SJSA1 (cell line): Measurements from ENCODE around the gene UGT1A8. TPM values are rescaled to one million over a fixed set of nuclear protein-coding genes. Genes with fewer than 3 reads are reported as not detected.
"Not testable (repeated sequence)": the region's sequence is repeated elsewhere in the genome, so short reads cannot be mapped to it uniquely, and the experiment has no call there.

Experiments used
- DNase-seq, 2 experiments: peaks; one replicate each; pipeline ENCODE4 v3.0.0-alpha.2; 2015 to 2020; ENCODE audit warnings: low spot score in 2 of 2, low read depth in 1 of 2
- H3K27ac ChIP-seq: fragments of 250-450 bp; sonication (Bioruptor Pico); 2 replicates; pipeline ENCODE4 v1.5.1; 2020; ENCODE audit warnings: mild to moderate bottlenecking, moderate library complexity
- H3K27me3 ChIP-seq: fragments of 250-450 bp; sonication (Bioruptor Pico); replicated peaks from 2 replicates; pipeline ENCODE4 v1.5.1; 2020; ENCODE audit warnings: mild to moderate bottlenecking, moderate library complexity
- H3K36me3 ChIP-seq: fragments of 250-450 bp; sonication (Bioruptor Pico); 2 replicates; pipeline ENCODE4 v1.5.1; 2020; ENCODE audit warnings: mild to moderate bottlenecking
- H3K4me1 ChIP-seq: fragments of 250-450 bp; sonication (Bioruptor Pico); replicated peaks from 2 replicates; pipeline ENCODE4 v1.6.1; 2021; ENCODE audit warnings: mild to moderate bottlenecking
- H3K4me3 ChIP-seq: fragments of 250-450 bp; sonication (Bioruptor Pico); 2 replicates; pipeline ENCODE4 v1.5.1; 2020; ENCODE audit warnings: mild to moderate bottlenecking
- H3K9me3 ChIP-seq: fragments of 250-450 bp; sonication (Bioruptor Pico); replicated peaks from 2 replicates; pipeline ENCODE4 v1.5.1; 2020; ENCODE audit warnings: mild to moderate bottlenecking
- total RNA-seq: library from RNA; depleted of rRNA; stranded (reverse); fragments of >200 nt; shearing (Covaris generic); gene quantifications from 2 replicates; pipeline ENCODE4 v1.2.3, GENCODE V29; 2014

UGT1A8 gene
- total RNA-seq, 1 experiment from 2014 or later = not detected

DNA sequence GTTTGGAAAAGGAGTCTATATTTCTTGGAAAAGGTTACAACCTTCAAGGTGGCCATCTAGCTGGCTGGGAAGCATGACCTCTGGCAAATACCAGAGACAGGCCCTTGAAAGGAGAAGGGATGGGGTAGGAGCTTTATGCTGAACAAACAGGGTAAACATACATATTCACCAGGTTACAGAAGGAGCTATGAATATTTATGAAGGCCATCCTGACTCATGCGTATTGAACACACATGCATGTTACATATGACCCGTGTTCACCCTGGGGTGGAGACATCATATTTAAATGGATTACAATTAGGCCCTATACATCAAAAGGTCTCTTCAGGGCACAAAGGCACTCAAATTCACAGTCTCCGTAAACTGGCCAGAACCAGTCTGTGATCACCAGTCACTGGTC is 38.5 kb downstream of the UGT1A8 start:
- H3K36me3 ChIP-seq, H3K4me3 ChIP-seq, DNase-seq, H3K4me1 ChIP-seq, H3K9me3 ChIP-seq, H3K27ac ChIP-seq: not testable (repeated sequence)
- H3K27me3 ChIP-seq = peaks cover 11% of the 10 kb centered on the region

DNA sequence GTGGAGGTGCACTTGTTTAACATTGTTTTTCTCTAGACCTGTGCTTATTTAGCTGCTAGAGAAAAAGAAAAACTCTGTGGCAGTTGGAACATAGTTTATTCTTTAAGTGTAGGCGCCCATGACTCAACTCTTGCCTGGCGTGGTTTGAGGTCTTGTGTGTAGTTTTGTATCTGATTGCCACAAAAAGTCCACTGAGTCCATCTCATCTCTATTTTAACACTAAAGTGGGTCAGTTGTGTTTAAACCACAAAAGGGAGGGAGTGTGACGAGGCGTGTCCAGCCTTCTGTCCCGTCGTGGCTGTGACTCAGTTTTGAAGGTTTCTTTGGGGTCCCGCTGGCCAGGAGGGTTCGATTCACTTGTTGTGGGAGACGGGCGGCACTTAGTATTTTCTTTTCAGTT is 39.0 kb downstream of the UGT1A8 start:
- peaks cover 13% of the 10 kb centered on the region for H3K27me3 ChIP-seq
- H3K4me1 ChIP-seq = no peaks in the 10 kb centered on the region

DNA sequence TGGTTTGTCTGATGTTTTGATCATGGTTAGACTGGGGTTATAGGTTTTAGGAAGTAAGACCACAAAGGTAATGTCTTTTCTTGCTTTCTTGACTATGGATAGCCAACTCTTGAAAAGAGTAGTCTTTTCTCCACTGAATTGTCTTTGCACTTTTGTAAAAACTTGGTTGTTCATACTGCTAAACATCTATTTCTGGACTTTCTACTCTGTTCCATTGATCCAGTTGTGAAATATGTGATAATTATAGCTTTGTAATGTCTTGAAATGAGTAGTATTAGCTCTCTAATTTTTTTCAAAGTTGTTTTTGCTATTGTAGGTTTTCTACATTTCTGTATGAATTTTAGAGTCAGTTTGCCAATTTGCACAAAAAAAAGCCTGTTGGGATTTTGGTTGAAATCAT is 41.2 kb downstream of the UGT1A8 start:
- Histone ChIP-seq H3K4me1 (no peaks in the 10 kb centered on the region), H3K27me3 (peaks cover 13% of the 10 kb centered on the region), H3K4me3 (no peak overlapping the region), H3K36me3 (no peaks in the 10 kb centered on the region), H3K27ac (no peak overlapping the region), H3K9me3 (no peaks in the 10 kb centered on the region)
- DNase-seq = no peak

More for the DNA sequence above, 39.0 kb downstream of the UGT1A8 start:
- no peaks in the 10 kb centered on the region for H3K9me3 ChIP-seq
- no peaks in the 10 kb centered on the region for H3K36me3 ChIP-seq
- no peak overlapping the region for H3K4me3 ChIP-seq
- DNase-seq = no peak
- H3K27ac ChIP-seq = no peak overlapping the region

DNA sequence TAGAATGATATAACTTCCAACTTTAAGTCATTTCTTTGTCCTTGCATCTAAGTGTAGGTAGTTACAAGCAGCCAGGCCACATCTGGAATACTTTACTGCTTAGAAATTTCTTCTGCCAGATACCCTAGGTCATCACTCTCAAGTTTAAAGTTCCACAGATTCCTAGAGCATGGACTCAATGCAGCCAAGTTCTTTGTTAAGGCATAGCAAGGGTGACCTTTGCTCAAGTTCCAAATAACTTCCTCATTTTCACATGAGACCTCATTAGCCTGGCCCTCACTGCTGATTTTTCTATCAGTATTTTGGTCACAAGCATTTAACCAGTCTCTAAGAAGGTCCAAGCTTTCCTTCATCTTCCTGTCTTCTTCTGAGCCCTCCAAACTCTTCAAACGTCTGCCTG is 46.5 kb downstream of the UGT1A8 start:
- H3K4me1 ChIP-seq = no peaks in the 10 kb centered on the region
- no peak overlapping the region for H3K27ac ChIP-seq

DNA sequence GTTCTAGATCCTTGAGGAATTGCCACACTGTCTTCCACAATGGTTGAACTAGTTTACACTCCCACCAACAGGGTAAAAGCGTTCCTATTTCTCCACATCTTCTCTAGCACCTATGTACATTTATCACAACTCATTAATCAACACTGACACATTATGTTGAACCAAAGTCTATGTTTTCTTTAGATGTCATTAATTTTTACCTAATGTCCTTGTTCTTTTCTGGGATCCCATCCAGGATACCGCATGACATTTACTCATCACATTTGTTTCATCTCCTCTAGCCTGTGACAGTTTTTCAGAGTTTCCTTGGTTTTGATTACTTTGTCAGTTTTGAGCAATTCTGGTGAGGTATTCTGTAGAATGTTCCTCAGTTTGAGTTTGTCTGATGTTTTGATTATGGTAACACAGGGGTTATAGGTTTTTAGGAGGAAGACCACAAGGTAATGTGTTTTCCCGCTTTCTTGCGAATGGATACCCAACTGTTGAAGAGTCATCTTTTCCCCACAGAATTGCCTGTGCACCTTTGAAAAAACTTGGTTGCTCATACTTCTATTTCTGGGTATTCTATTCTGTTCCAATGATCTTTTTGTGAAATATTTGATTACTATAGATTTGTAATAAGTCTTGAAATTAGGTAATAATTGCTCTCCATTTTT is 51.3 kb downstream of the UGT1A8 start:
- H3K4me1 ChIP-seq = no peaks in the 10 kb centered on the region
- no peaks in the 10 kb centered on the region for H3K9me3 ChIP-seq
- no peak overlapping the region for H3K27ac ChIP-seq
- no peak for DNase-seq
- H3K4me3 ChIP-seq = no peak overlapping the region
- no peaks in the 10 kb centered on the region for H3K27me3 ChIP-seq
- H3K36me3 ChIP-seq = no peaks in the 10 kb centered on the region

More for the DNA sequence above, 46.5 kb downstream of the UGT1A8 start:
- no peak overlapping the region for H3K4me3 ChIP-seq
- no peaks in the 10 kb centered on the region for H3K9me3 ChIP-seq
- DNase-seq = no peak
- peaks cover 6% of the 10 kb centered on the region; the same call in 1 of the 2 replicates for H3K27me3 ChIP-seq
- H3K36me3 ChIP-seq = no peaks in the 10 kb centered on the region

DNA sequence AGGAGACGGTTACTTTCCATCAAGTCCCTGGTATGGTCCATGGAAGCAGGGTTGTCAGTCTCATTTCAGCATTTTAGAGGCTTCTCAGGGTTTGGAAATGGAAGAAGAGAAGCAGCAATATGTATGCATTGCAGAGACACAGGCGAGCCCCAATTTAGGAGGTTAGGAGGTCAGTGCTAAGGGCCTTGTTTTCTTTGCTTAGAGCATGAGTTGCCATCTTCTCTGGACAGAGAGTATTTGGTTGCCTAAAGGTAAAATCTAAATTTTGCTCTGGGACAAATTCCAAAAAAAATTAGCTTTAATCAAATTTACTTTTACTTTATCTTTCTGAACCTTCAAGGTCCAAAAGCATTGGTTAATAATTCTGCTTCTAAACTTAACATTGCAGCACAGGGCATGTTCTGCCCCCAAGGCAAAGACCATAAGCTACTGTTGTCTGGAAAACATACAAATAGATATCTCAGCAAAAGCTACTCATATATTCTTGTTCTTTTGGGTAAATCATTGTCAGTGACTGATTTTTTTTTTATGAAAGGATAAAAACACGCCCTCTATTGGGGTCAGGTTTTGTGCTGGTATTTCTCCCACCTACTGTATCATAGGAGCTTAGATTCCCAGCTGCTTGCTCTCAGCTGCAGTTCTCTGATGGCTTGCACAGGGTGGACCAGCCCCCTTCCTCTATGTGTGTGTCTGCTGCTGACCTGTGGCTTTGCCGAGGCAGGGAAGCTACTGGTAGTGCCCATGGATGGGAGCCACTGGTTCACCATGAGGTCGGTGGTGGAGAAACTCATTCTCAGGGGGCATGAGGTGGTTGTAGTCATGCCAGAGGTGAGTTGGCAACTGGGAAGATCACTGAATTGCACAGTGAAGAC is 54.1 kb downstream of the UGT1A8 start, which contains the start of gene UGT1A9:
TSS of gene UGT1A9 (plus strand) at position 609 of the 872 bp plus-strand sequence. CDS start at position 646, 37 bp downstream.
- DNase-seq = no peak
- Histone ChIP-seq H3K9me3 (no peaks in the 10 kb centered on the region), H3K27me3 (no peaks in the 10 kb centered on the region), H3K36me3 (no peaks in the 10 kb centered on the region), H3K27ac (no peak within 1 kb of the TSS), H3K4me3 (no peak within 1 kb of the TSS), H3K4me1 (no peaks in the 10 kb centered on the region)

DNA sequence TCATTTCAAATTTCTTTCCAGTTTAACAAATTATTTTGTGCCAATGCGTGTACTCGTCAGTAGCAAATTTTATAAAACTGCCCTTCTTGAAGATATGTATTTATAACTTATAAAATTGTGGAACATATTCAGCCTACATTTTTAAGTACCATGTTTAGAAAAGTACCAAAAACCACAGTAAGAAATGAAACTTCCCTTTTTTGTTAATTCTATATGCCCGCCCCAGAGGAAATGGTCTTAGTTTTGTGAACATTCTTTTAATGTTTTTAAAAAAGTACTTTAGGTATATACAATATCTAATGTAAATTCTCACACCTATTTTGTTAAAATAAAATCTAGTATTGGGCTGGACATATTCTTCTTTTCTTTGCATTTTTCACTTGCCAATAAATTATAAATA is 55.5 kb downstream of the UGT1A8 start:
- no peaks in the 10 kb centered on the region for H3K27me3 ChIP-seq
- no peak for DNase-seq
- H3K27ac ChIP-seq = no peak overlapping the region
- H3K36me3 ChIP-seq = no peaks in the 10 kb centered on the region
- no peaks in the 10 kb centered on the region for H3K4me1 ChIP-seq
- no peaks in the 10 kb centered on the region for H3K9me3 ChIP-seq
- no peak overlapping the region for H3K4me3 ChIP-seq

DNA sequence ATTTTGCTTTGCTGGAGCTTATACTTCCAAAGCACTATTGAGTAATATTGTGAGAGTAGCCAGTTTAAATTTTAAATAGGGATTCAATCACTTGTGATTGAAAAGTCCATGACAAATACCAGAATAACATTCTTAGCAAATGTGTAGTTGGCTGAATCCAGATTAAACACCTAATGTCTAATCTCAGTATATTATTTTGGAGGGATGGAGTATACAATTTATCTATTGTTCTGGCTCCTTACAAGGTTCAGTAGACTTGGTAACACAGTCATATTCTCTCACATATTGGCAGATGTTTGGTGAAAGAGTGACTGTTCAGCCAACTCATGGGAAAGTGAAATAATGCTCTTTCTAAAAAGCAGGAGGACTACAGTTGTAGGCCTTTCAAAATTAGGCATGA is 56.5 kb downstream of the UGT1A8 start:
- H3K27me3 ChIP-seq = no peaks in the 10 kb centered on the region
- H3K4me3 ChIP-seq = no peak overlapping the region
- no peaks in the 10 kb centered on the region for H3K4me1 ChIP-seq
- no peak overlapping the region for H3K27ac ChIP-seq
- H3K9me3 ChIP-seq = no peaks in the 10 kb centered on the region
- DNase-seq = no peak
- H3K36me3 ChIP-seq = no peaks in the 10 kb centered on the region

DNA sequence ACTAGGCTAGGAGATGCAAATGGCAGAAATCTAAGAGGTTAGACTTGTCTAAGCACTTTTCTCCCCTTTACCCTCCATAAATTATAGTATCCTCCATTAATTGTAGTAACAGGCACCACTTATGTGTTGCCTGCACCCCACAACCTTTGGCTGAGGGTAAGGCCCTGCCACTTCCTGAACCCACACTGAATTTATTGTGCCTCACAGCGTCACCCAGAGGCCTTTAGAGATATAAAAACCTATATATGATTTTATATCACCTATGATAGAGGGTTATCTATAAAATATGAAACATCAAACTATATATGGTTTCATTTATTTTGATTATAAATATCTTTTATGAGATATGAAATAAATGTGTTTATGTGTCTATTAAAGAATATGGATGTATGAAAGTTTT is 56.9 kb downstream of the UGT1A8 start:
- Histone ChIP-seq H3K27ac (no peak overlapping the region), H3K4me1 (no peaks in the 10 kb centered on the region), H3K36me3 (no peaks in the 10 kb centered on the region), H3K9me3 (no peaks in the 10 kb centered on the region), H3K4me3 (no peak overlapping the region), H3K27me3 (no peaks in the 10 kb centered on the region)
- DNase-seq = no peak

DNA sequence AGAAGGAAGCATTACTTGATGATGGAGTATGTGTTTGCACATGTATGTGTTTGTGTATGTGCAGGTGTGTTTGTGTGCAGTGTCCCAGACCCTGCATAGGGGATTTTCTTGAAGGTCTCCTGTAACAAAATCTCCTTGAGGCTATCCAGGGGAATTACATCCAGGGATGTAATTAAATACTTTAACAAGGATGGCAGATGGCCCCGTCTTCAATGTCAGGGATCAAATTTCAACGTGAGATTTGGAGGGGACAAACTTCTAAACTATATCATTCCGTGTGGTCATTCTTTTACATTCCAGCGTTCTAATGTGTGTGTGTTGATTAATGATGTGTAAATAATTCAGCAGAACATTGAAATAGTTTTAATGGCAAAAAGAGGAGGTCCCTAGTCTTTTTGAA is 57.6 kb downstream of the UGT1A8 start:
- no peak overlapping the region for H3K4me3 ChIP-seq
- no peaks in the 10 kb centered on the region for H3K27me3 ChIP-seq
- no peak overlapping the region for H3K27ac ChIP-seq
- no peaks in the 10 kb centered on the region for H3K4me1 ChIP-seq
- no peaks in the 10 kb centered on the region for H3K9me3 ChIP-seq
- no peak for DNase-seq
- no peaks in the 10 kb centered on the region for H3K36me3 ChIP-seq

DNA sequence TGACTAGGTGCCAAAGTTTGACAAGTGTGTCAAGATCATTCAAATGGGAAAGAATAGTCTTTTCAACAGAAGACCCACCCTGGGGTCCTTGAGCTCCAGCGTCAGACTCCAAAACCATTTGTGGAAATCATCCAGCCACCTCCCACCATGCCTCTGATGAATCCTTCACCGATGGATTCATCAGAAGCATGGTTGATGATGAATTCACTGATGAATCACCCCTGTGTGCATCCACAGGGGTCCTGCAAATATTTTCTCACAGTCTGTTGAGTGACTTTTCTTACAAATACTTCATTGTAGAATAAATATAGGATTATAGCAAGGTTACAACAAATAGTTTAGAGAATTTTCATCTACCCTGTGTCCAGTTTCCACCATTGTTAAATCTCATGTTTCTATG is 58.6 kb downstream of the UGT1A8 start:
- no peaks in the 10 kb centered on the region for H3K4me1 ChIP-seq
- H3K27me3 ChIP-seq = no peaks in the 10 kb centered on the region
- DNase-seq = no peak
- no peaks in the 10 kb centered on the region for H3K9me3 ChIP-seq
- no peak overlapping the region for H3K4me3 ChIP-seq
- H3K27ac ChIP-seq = no peak overlapping the region
- H3K36me3 ChIP-seq = no peaks in the 10 kb centered on the region

DNA sequence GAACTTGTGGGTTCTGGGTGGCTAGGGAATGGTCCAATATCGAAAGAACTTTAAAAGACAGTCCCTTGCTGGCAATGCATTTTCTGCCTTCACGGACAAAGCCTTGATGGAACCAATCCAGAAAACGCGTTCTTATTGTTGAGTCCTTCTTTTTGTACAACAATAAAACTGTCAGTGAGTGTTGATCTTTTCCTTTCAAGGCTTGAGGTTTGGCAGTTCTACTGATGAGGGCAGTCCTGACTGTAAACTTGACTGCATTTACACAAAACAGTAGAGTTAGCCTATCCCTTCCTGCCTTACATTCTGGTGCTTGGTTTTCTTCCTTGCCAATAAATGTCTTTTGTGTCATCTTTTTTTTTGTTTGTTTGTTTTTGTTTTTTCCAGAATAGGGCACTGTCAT is 61.8 kb downstream of the UGT1A8 start:
- no peak overlapping the region for H3K4me3 ChIP-seq
- no peaks in the 10 kb centered on the region for H3K36me3 ChIP-seq
- H3K9me3 ChIP-seq = no peaks in the 10 kb centered on the region
- H3K4me1 ChIP-seq = no peaks in the 10 kb centered on the region
- H3K27me3 ChIP-seq = no peaks in the 10 kb centered on the region
- DNase-seq = no peak
- no peak overlapping the region for H3K27ac ChIP-seq

DNA sequence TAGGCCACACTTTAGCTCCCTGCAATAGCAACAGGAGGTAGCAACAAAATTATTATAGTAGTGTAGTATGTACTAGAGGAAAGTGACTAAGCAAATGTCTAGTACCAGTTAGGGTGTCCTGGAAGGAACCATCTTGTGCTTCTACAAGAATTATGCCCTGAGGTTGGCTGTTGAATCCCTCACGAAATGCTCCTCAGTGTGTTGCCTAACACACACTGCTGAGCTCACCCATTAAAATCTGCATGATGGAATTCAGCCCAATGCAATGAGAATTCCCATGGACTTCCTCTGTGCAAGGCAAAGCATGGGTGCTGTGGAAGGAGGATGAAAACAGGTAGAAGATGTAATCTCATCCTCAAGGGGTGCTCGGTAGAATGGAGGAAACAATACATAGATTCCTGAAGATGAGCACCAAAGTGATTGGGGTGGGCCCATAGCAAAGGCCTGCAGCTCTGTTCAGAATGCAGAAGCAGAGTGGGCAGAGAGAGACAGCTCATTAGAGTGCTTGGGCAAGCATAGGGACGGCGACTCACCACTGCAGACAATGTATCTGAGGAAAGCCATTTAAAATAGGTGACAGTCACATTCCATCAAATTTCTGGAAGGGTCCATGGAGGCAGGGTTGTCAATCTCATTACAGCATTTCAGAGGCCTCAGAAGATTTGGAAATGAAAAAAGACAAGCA is 63.1 kb downstream of the UGT1A8 start:
- no peaks in the 10 kb centered on the region for H3K27me3 ChIP-seq
- H3K27ac ChIP-seq = no peak overlapping the region
- H3K9me3 ChIP-seq = no peaks in the 10 kb centered on the region
- DNase-seq = no peak
- no peaks in the 10 kb centered on the region for H3K4me1 ChIP-seq
- no peaks in the 10 kb centered on the region for H3K36me3 ChIP-seq
- no peak overlapping the region for H3K4me3 ChIP-seq
